Heart left ventricle (tissue), 16 donors: ENCODE measurements around the gene OGFOD1. TPM values are rescaled to one million over a fixed set of nuclear protein-coding genes. Genes with fewer than 3 reads are reported as not detected.

Experiments used
- ATAC-seq, 4 donors: fragments of 200-7000 bp; cut with Tn5 transposase; one replicate each; pipeline ENCODE4 v1.9.1; 2020 to 2022; ENCODE audit warnings: moderate library complexity in 4 of 4, mild to moderate bottlenecking in 3 of 4, moderate number of reproducible peaks in 1 of 4
- DNase-seq, 5 donors: peaks; one replicate each; pipeline ENCODE4 v3.0.0-alpha.2; 2020
- H3K27ac ChIP-seq, 12 donors: fragments of 200-600 bp; sonication (generic) in 4 of 12; one replicate each; pipeline versions ENCODE4 v1.5.0 to v1.8.0; 2016 to 2022; ENCODE audit warnings: mild to moderate bottlenecking in 2 of 12
- H3K27me3 ChIP-seq, 9 donors: fragments of 200-600 bp; sonication (generic) in 2 of 9; one replicate each; pipeline versions ENCODE4 v1.5.1 to v1.8.0; 2016 to 2022; ENCODE audit warnings: mild to moderate bottlenecking in 3 of 9
- H3K36me3 ChIP-seq, 9 donors: fragments of 200-600 bp; sonication (generic) in 2 of 9; one replicate each; pipeline versions ENCODE4 v1.5.0 to v1.8.0; 2018 to 2022; ENCODE audit warnings: mild to moderate bottlenecking in 2 of 9
- H3K4me1 ChIP-seq, 12 donors: fragments of 200-600 bp; sonication (generic) in 4 of 12; one replicate each; pipeline versions ENCODE4 v1.5.0 to v1.8.0; 2016 to 2022; ENCODE audit warnings: mild to moderate bottlenecking in 3 of 12
- H3K4me3 ChIP-seq, 12 donors: fragments of 200-600 bp; sonication (generic) in 4 of 12; one replicate each; pipeline versions ENCODE4 v1.5.0 to v1.8.0; 2017 to 2022; ENCODE audit warnings: mild to moderate bottlenecking in 9 of 12, moderate library complexity in 4 of 12
- H3K9me3 ChIP-seq, 12 donors: fragments of 200-600 bp; sonication (generic) in 4 of 12; one replicate each; pipeline versions ENCODE4 v1.5.0 to v1.8.0; 2016 to 2022; ENCODE audit warnings: mild to moderate bottlenecking in 1 of 12
- POLR2A ChIP-seq, 2 donors: fragments of 450-650 bp; IDR thresholded peaks; one replicate each; pipeline ENCODE4 v1.6.1; 2017; ENCODE audit warnings: antibody characterized with exemption in 2 of 2, mild to moderate bottlenecking in 2 of 2, moderate library complexity in 2 of 2
- WGBS, 4 donors: extraction: QIAGEN DNeasy Blood & Tissue Kit in 2 of 4; methylation state at CpG; one replicate each; pipeline versions ENCODE4 v1.1.5 to v1.1.7; 2013 to 2018; 5-methylcytosine and 5-hydroxymethylcytosine counted together
- intact Hi-C, 10 donors: fragments of 100-400 bp; cut with DNase I; formaldehyde crosslinking; loops; one replicate each; pipeline versions ENCODE4 v1.11.1 to v1.14.2; 2022
- polyA plus RNA-seq, 2 donors: library from polyadenylated mRNA; stranded (reverse); fragments of 200-250 nt; gene quantifications; one replicate each; pipeline ENCODE4 v1.2.3, GENCODE V29; 2013
- total RNA-seq, 9 donors: library from RNA; depleted of rRNA in 2 of 9; stranded (reverse); fragments of >200 nt in 2 of 9; fragmentation: NEBNext Ultra II Directional in 3 of 9; extraction: Animal tissue kit (Norgen Biotek cat#: 25700) in 3 of 9; gene quantifications; one replicate each; pipeline versions ENCODE4 v1.1.0 to v1.2.4, GENCODE V29; 2016 to 2023
- TF ChIP-seq, protein P1 (sequence below), 12 donors: fragments of 200-600 bp; sonication (generic) in 4 of 12; IDR thresholded peaks; one replicate each; pipeline versions ENCODE4 v1.5.0 to v1.8.0; 2018 to 2022; ENCODE audit warnings: antibody characterized with exemption in 12 of 12, mild to moderate bottlenecking in 5 of 12
- donor health status: ischemic (EF 13 %, LVEDD 7.1; RV severe dilation, severe dysfunction).
- donor health status: healthy with polysubstance abuse.
- donor health status: DM: no; HTN: yes; CAD: no.
- donor health status: DM: no; HTN: no; CAD: no.
- donor health status: ischemic (EF 25% LVEDD 6.9; RV normal size, moderate dysfunction).
- donor health status: ischemic (EF 25% LVEDD 5.7; RV mildly dilated, moderate dysfunction).
- donor health status: healthy.
- donor health status: DM: yes; HTN: yes; CAD: no.
- donor health status: ischemic (EF 35%, LVEDD 5.7; RV mildly dilated, moderate dysfunction).
- donor health status: nonischemic (EF 11% LVEDD 7.7; RV severe dilation, severe dysfunction).
- donor health status: DM: yes; HTN: yes; CAD: no.
- donor health status: PGD.
- donor health status: ischemic (EF 29% LVEDD 5.4; RV normal size, mild dysfunction).
- donor health status: nonischemic (EF 23%, LVEDD 6.1; RV moderate dilation, normal function).

OGFOD1 gene
- total and polyA plus RNA-seq, 11 donors, result 11.4 to 39.1 (median 31.9) TPM

DNA sequence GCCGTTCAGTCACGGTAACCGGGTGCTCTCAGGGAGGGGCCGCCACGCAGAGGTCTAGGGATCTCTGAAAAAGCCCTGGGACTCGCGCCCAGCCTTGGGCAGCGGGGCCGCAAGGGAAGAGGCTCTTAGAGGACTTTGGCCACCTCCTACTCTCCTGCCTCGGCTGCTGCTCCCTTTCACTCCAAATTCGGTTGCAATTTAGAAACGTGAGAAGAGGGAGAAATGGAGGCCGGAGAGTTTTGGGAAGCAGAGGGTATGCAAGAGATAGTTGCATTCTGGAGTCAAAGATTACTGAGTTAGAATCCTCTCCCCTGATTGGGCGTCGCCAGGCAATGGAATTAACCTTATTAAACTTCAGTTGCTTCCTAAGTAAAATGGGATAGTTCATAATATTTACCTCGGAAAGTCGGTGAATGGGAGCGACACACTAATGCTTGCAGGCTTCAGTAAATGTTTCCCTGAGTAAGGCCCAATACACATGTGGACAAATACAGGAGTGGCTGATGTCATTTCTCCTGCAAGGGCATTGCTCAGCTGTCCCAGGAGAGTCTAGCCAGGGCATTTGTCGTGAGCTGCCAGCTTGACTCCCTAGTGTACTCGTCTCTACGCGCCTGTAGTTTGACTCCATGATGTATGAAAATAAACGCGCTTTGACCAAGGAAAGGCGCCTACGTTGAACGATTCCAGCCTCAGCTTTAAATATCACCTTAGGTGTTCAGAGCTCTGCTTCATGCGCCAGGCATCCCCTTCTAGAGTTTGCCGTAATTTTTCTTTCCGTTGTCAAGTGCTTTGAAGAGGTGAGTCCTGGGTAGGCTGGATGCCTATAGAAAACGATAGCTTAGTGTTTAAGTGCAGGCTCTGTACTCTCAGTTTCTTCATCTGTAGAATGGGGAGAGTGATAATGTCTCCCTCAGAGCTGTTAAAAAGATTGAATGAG, 667 bp downstream of the OGFOD1 start:
- no peaks in the 10 kb centered on the region for H3K9me3 ChIP-seq
- peaks cover 0 to 48% (median 41%) of the 10 kb centered on the region in 9 donors for H3K36me3 ChIP-seq
- no peaks in the 10 kb centered on the region for H3K27me3 ChIP-seq
- peaks cover 0 to 48% (median 36%) of the 10 kb centered on the region in 12 donors for H3K4me1 ChIP-seq
- 5 to 10% (median 6%) methylated on average over 25 to 31 of the region's 31 CpGs for WGBS, 4 donors
- H3K27ac ChIP-seq, result peak overlapping the region; percentile 35 to 90 (median 86)
- peak in 4 of 5 donors; percentile 41 to 71 (median 46) for DNase-seq
- H3K4me3 ChIP-seq, result peak overlapping the region; percentile 65 to 98 (median 88)
- intact Hi-C loops, result no loop called here
- TF ChIP-seq, protein P1, sequence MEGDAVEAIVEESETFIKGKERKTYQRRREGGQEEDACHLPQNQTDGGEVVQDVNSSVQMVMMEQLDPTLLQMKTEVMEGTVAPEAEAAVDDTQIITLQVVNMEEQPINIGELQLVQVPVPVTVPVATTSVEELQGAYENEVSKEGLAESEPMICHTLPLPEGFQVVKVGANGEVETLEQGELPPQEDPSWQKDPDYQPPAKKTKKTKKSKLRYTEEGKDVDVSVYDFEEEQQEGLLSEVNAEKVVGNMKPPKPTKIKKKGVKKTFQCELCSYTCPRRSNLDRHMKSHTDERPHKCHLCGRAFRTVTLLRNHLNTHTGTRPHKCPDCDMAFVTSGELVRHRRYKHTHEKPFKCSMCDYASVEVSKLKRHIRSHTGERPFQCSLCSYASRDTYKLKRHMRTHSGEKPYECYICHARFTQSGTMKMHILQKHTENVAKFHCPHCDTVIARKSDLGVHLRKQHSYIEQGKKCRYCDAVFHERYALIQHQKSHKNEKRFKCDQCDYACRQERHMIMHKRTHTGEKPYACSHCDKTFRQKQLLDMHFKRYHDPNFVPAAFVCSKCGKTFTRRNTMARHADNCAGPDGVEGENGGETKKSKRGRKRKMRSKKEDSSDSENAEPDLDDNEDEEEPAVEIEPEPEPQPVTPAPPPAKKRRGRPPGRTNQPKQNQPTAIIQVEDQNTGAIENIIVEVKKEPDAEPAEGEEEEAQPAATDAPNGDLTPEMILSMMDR (IDR thresholded peaks at IDR 0.05), result no peak
- TF ChIP-seq POLR2A (IDR thresholded peaks at IDR 0.05), result no peak
- peak; percentile 60 to 76 (median 69) for ATAC-seq

DNA sequence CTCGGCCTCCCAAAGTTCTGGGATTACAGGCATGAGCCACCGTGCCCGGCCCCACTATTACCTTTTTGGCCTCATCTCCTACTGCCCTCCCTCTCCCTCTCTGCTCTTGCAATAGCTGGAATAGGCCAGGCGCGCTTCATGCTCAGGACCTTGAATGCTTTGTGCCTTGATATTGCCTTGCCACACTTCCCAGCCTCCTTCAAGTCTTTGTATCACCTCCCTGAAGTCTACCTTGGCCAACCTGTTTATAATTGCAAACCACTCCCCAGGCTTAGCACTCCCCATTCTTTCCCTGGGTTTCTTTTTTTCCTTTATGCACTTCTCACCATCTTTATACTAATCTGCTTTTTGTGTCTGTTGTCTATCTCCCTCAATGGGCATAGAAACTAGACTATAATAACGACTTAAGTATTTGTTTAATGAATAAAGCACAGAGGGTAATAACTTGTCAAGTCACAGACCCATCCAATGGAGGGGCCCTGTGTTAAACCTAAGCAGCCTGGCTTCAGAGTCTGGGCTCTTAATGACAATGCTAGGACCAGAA, 6.6 kb downstream of the OGFOD1 start:
- TF ChIP-seq, protein P1 (IDR thresholded peaks at IDR 0.05), result no peak
- no peak for TF ChIP-seq POLR2A (IDR thresholded peaks at IDR 0.05)
- intact Hi-C loops, result no loop called here
- no peak for ATAC-seq
- H3K4me3 ChIP-seq, result no peak overlapping the region
- peaks cover 0 to 99% (median 96%) of the 10 kb centered on the region in 9 donors for H3K36me3 ChIP-seq
- no peaks in the 10 kb centered on the region for H3K27me3 ChIP-seq
- no peaks in the 10 kb centered on the region for H3K9me3 ChIP-seq
- H3K4me1 ChIP-seq, result peaks cover 0 to 6% (median 2%) of the 10 kb centered on the region in 12 donors
- H3K27ac ChIP-seq, result no peak overlapping the region
- no peak for DNase-seq
- 92 to 95% (median 95%) methylated on average over 6 of the region's 6 CpGs for WGBS, 4 donors

DNA sequence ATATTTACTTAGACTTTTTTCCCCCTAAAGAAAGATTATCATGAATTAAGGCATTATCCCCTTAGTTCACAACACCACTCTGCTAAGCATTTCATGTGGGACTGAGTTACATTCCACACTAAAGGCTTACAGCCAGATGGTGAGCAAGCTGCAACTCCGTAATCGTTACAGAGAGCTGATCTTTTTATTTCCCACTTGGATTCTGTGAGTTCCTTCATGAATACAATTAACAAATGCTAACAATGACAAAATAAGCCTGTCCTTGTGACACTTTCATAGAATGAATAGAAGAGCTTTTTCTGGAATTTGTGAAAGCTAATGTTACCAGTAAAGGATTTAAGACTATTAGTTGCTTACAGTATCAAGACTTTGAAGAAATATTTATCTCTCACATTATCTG, 8.7 kb downstream of the OGFOD1 start:
- no peak for TF ChIP-seq POLR2A (IDR thresholded peaks at IDR 0.05)
- Histone ChIP-seq H3K27ac (no peak overlapping the region), H3K36me3 (peaks cover 0 to 99% (median 95%) of the 10 kb centered on the region in 9 donors), H3K4me3 (no peak overlapping the region), H3K4me1 (no peaks in the 10 kb centered on the region), H3K9me3 (no peaks in the 10 kb centered on the region), H3K27me3 (no peaks in the 10 kb centered on the region)
- DNase-seq, result no peak
- intact Hi-C loops, result no loop called here
- ATAC-seq, result no peak
- 58 to 87% (median 73%) methylated on average over 2 of the region's 2 CpGs for WGBS, 4 donors

DNA sequence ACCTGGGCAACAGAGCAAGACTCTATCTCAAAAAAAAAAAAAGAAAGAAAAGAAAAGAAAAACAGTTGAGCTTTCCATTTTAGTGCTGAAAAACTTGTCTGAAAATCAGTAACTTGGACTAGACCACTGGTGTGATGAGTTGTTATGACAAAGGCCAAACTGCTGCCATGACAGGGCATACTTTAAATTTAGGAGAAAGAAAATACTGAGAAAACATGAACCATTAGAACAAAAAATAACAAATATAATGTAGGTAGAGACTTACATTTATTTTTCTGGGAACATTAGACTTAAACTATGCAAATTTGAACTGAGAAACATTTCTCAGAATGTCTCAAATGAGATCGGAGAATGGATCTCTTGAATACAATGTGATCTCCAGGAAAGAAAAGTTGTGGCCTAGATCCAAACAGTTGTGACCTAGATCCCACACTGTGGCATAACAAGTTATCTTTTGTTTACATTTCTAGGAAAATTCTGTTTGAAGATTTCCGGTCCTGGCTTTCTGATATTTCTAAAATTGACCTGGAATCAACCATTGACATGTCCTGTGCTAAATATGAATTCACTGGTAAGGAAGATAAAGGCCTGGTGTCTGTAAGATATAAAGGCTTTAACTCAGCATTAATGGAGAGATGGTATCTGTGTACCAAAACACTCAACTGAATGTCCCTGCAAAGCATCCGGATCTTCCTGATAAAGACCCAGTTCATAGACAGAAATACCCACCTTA, 10.9 kb downstream of the OGFOD1 start:
- Histone ChIP-seq H3K27ac (no peak overlapping the region), H3K4me3 (no peak overlapping the region), H3K27me3 (no peaks in the 10 kb centered on the region), H3K4me1 (no peaks in the 10 kb centered on the region), H3K9me3 (no peaks in the 10 kb centered on the region), H3K36me3 (peaks cover 4 to 99% (median 96%) of the 10 kb centered on the region in 9 donors)
- intact Hi-C loops, result no loop called here
- TF ChIP-seq POLR2A (IDR thresholded peaks at IDR 0.05), result no peak
- TF ChIP-seq, protein P1 (IDR thresholded peaks at IDR 0.05), result no peak
- DNase-seq, result no peak
- 76 to 87% (median 78%) methylated on average over 3 of the region's 3 CpGs for WGBS, 4 donors
- no peak for ATAC-seq
